CD4-positive, CD25-positive, alpha-beta regulatory T cell (primary cell): ENCODE measurements around the gene MINDY4. TPM values are rescaled to one million over a fixed set of nuclear protein-coding genes. Genes with fewer than 3 reads are reported as not detected.

ENCODE experiments used
- ATAC-seq, 2 donors: fragments of 150-1000 bp; cut with Tn5 transposase; one replicate each; pipeline ENCODE4 v1.10.0; 2021; ENCODE audit warnings: low read depth in 2 of 2, moderate number of reproducible peaks in 2 of 2, moderate library complexity in 1 of 2
- DNase-seq, 3 donors: peaks; one replicate each; pipeline versions ENCODE4 v3.0.0 to v3.0.0-alpha.2; 2012 to 2022; ENCODE audit warnings: mixed read lengths in 1 of 3
- H3K27ac ChIP-seq: one replicate; pipeline ENCODE4 v1.7.0; 2013; ENCODE audit warnings: mild to moderate bottlenecking, low read length; ENCODE audit not compliant: insufficient read depth, poor library complexity, severe bottlenecking
- H3K27me3 ChIP-seq: one replicate; pipeline ENCODE4 v1.7.0; 2013; ENCODE audit warnings: low read length; ENCODE audit not compliant: control insufficient read depth, insufficient read depth
- H3K36me3 ChIP-seq: one replicate; pipeline ENCODE4 v1.7.0; 2013; ENCODE audit warnings: mild to moderate bottlenecking, low read length, moderate library complexity; ENCODE audit not compliant: control insufficient read depth, insufficient read depth
- H3K4me1 ChIP-seq: 2 replicates; pipeline ENCODE4 v1.7.0; 2013; ENCODE audit warnings: mild to moderate bottlenecking, low read length; ENCODE audit not compliant: insufficient read depth, control insufficient read depth, poor library complexity, severe bottlenecking
- H3K4me3 ChIP-seq: one replicate; pipeline ENCODE4 v1.7.0; 2013; ENCODE audit warnings: low read depth, mild to moderate bottlenecking, low read length, moderate library complexity
- H3K9me3 ChIP-seq, 2 experiments: 1 replicate in 1 of 2; 2 replicates in 1 of 2; pipeline ENCODE4 v1.7.0; 2013; ENCODE audit warnings: low read length in 2 of 2, mild to moderate bottlenecking in 1 of 2, moderate library complexity in 1 of 2; ENCODE audit not compliant: control insufficient read depth in 2 of 2
- H3K27ac Mint-ChIP-seq, 3 donors: one replicate each; pipeline ENCODE4 v1.8.0; 2020 to 2022; ENCODE audit warnings: mild to moderate bottlenecking in 3 of 3, mixed read lengths in 3 of 3, moderate library complexity in 2 of 3
- H3K27me3 Mint-ChIP-seq: one replicate; pipeline ENCODE4 v1.8.0; 2022; ENCODE audit warnings: mild to moderate bottlenecking, mixed read lengths
- H3K36me3 Mint-ChIP-seq: one replicate; pipeline ENCODE4 v1.8.0; 2020; ENCODE audit warnings: mixed read lengths
- H3K4me1 Mint-ChIP-seq, 4 donors: one replicate each; pipeline ENCODE4 v1.8.0; 2020 to 2022; ENCODE audit warnings: mixed read lengths in 4 of 4, mild to moderate bottlenecking in 1 of 4
- H3K4me3 Mint-ChIP-seq, 4 donors: one replicate each; pipeline ENCODE4 v1.8.0; 2020 to 2022; ENCODE audit warnings: mild to moderate bottlenecking in 4 of 4, mixed read lengths in 4 of 4, moderate library complexity in 3 of 4
- H3K9me3 Mint-ChIP-seq, 7 donors: one replicate each; pipeline ENCODE4 v1.8.0; 2020 to 2022; ENCODE audit warnings: mixed read lengths in 7 of 7, mild to moderate bottlenecking in 3 of 7, moderate library complexity in 2 of 7
- polyA plus RNA-seq, 4 donors: library from polyadenylated mRNA; unstranded; fragments of 300-500 nt; fragmentation: Illumina TruSeq; gene quantifications; one replicate each; pipeline ENCODE4 v1.2.3, GENCODE V29; 2021
- total RNA-seq: library from RNA; stranded (reverse); gene quantifications from one replicate; pipeline ENCODE4 v1.2.3, GENCODE V29; 2022

MINDY4 gene
- total and polyA plus RNA-seq, 5 donors from 2014 or later, result 0.17 to 1.0 (median 0.52) TPM

GRCh38 chr7:30912731-30912985 is 141.4 kb downstream of the MINDY4 start:
- Histone ChIP-seq H3K4me3 (no peak overlapping the region), H3K27me3 (no peaks in the 10 kb centered on the region), H3K36me3 (no peaks in the 10 kb centered on the region), H3K4me1 (no peaks in the 10 kb centered on the region), H3K27ac (no peak overlapping the region), H3K9me3 (no peaks in the 10 kb centered on the region)
- Mint-ChIP-seq H3K36me3 (no peaks in the 10 kb centered on the region), H3K27ac (peak overlapping the region in 1 of 3 donors; percentile 24), H3K9me3 (no peaks in the 10 kb centered on the region), H3K4me1 (no peaks in the 10 kb centered on the region), H3K27me3 (no peaks in the 10 kb centered on the region), H3K4me3 (no peak overlapping the region)
- no peak for DNase-seq
- no peak for ATAC-seq

GRCh38 chr7:30912986-30913811 is 142.0 kb downstream of the MINDY4 start:
- Histone ChIP-seq H3K4me3 (no peak overlapping the region), H3K27ac (no peak overlapping the region), H3K4me1 (no peaks in the 10 kb centered on the region), H3K36me3 (no peaks in the 10 kb centered on the region), H3K9me3 (no peaks in the 10 kb centered on the region), H3K27me3 (no peaks in the 10 kb centered on the region)
- Mint-ChIP-seq H3K4me1 (no peaks in the 10 kb centered on the region), H3K36me3 (no peaks in the 10 kb centered on the region), H3K4me3 (no peak overlapping the region), H3K27ac (peak overlapping the region in 1 of 3 donors; percentile 24), H3K9me3 (no peaks in the 10 kb centered on the region), H3K27me3 (no peaks in the 10 kb centered on the region)
- ATAC-seq, result no peak
- DNase-seq, result no peak

- no peak overlapping the region for H3K4me3 ChIP-seq
- ATAC-seq (no peak), DNase-seq (no peak)
- H3K27me3 ChIP-seq, result no peaks in the 10 kb centered on the region
- no peaks in the 10 kb centered on the region for H3K4me1 Mint-ChIP-seq
- H3K27ac Mint-ChIP-seq, result no peak overlapping the region
- H3K36me3 ChIP-seq, result no peaks in the 10 kb centered on the region
- H3K27me3 Mint-ChIP-seq, result no peaks in the 10 kb centered on the region
- no peaks in the 10 kb centered on the region for H3K9me3 Mint-ChIP-seq
- H3K4me3 Mint-ChIP-seq, result no peak overlapping the region
- no peak overlapping the region for H3K27ac ChIP-seq
- no peaks in the 10 kb centered on the region for H3K4me1 ChIP-seq
- H3K9me3 ChIP-seq, result no peaks in the 10 kb centered on the region
- no peaks in the 10 kb centered on the region for H3K36me3 Mint-ChIP-seq
These were observed 142.8 kb downstream of the MINDY4 start for GRCh38 chr7:30913821-30914515.

GRCh38 chr7:30914596-30914995 is 143.4 kb downstream of the MINDY4 start:
- DNase-seq, result no peak
- Mint-ChIP-seq H3K27ac (no peak overlapping the region), H3K36me3 (no peaks in the 10 kb centered on the region), H3K9me3 (no peaks in the 10 kb centered on the region), H3K4me1 (no peaks in the 10 kb centered on the region), H3K27me3 (no peaks in the 10 kb centered on the region), H3K4me3 (no peak overlapping the region)
- H3K36me3 ChIP-seq, result no peaks in the 10 kb centered on the region
- no peak for ATAC-seq
- no peak overlapping the region for H3K27ac ChIP-seq
- H3K27me3 ChIP-seq, result no peaks in the 10 kb centered on the region
- no peak overlapping the region for H3K4me3 ChIP-seq
- H3K9me3 ChIP-seq, result no peaks in the 10 kb centered on the region
- no peaks in the 10 kb centered on the region for H3K4me1 ChIP-seq

GRCh38 chr7:30915005-30915601 is 143.9 kb downstream of the MINDY4 start:
- DNase-seq, result no peak

GRCh38 chr7:30915751-30916150 is 144.5 kb downstream of the MINDY4 start:
- no peaks in the 10 kb centered on the region for H3K36me3 Mint-ChIP-seq
- Histone ChIP-seq H3K9me3 (no peaks in the 10 kb centered on the region), H3K4me1 (no peaks in the 10 kb centered on the region), H3K27ac (no peak overlapping the region), H3K27me3 (no peaks in the 10 kb centered on the region), H3K4me3 (no peak overlapping the region), H3K36me3 (no peaks in the 10 kb centered on the region)
- no peak overlapping the region for H3K27ac Mint-ChIP-seq
- no peak for DNase-seq
- H3K4me1 Mint-ChIP-seq, result no peaks in the 10 kb centered on the region
- no peaks in the 10 kb centered on the region for H3K9me3 Mint-ChIP-seq
- H3K27me3 Mint-ChIP-seq, result no peaks in the 10 kb centered on the region
- no peak overlapping the region for H3K4me3 Mint-ChIP-seq
- no peak for ATAC-seq

More at GRCh38 chr7:30915005-30915601, 143.9 kb downstream of the MINDY4 start:
- no peaks in the 10 kb centered on the region for H3K36me3 ChIP-seq
- Mint-ChIP-seq H3K36me3 (no peaks in the 10 kb centered on the region), H3K4me1 (no peaks in the 10 kb centered on the region), H3K4me3 (no peak overlapping the region), H3K27ac (no peak overlapping the region), H3K27me3 (no peaks in the 10 kb centered on the region), H3K9me3 (no peaks in the 10 kb centered on the region)
- no peak overlapping the region for H3K27ac ChIP-seq
- H3K4me1 ChIP-seq, result no peaks in the 10 kb centered on the region
- ATAC-seq, result no peak
- no peaks in the 10 kb centered on the region for H3K9me3 ChIP-seq
- no peak overlapping the region for H3K4me3 ChIP-seq
- no peaks in the 10 kb centered on the region for H3K27me3 ChIP-seq

GRCh38 chr7:30916255-30916654 is 145.0 kb downstream of the MINDY4 start:
- H3K27me3 ChIP-seq, result no peaks in the 10 kb centered on the region
- H3K36me3 Mint-ChIP-seq, result no peaks in the 10 kb centered on the region
- no peak overlapping the region for H3K4me3 Mint-ChIP-seq
- H3K36me3 ChIP-seq, result no peaks in the 10 kb centered on the region
- H3K4me1 ChIP-seq, result no peaks in the 10 kb centered on the region
- H3K9me3 Mint-ChIP-seq, result no peaks in the 10 kb centered on the region
- DNase-seq (no peak), ATAC-seq (no peak)
- no peak overlapping the region for H3K27ac Mint-ChIP-seq
- H3K4me1 Mint-ChIP-seq, result no peaks in the 10 kb centered on the region
- no peaks in the 10 kb centered on the region for H3K9me3 ChIP-seq
- H3K27me3 Mint-ChIP-seq, result no peaks in the 10 kb centered on the region
- H3K4me3 ChIP-seq, result no peak overlapping the region
- no peak overlapping the region for H3K27ac ChIP-seq
